Pulmonary artery endothelial cell (primary cell): ENCODE data around the gene FOXC1. TPM values are rescaled to one million over a fixed set of nuclear protein-coding genes. Genes with fewer than 3 reads are reported as not detected.

ENCODE experiments used
- DNase-seq: peaks from one replicate; pipeline ENCODE4 v3.0.0-alpha.2; 2011; ENCODE audit warnings: low read depth, low spot score
- total RNA-seq: library from RNA; depleted of rRNA; stranded (reverse); fragments of >200 nt; gene quantifications from 2 replicates; pipeline ENCODE4 v1.2.3, GENCODE V29; 2014

Gene FOXC1
- total RNA-seq, 1 donor from 2014 or later = 13.8 TPM

DNA sequence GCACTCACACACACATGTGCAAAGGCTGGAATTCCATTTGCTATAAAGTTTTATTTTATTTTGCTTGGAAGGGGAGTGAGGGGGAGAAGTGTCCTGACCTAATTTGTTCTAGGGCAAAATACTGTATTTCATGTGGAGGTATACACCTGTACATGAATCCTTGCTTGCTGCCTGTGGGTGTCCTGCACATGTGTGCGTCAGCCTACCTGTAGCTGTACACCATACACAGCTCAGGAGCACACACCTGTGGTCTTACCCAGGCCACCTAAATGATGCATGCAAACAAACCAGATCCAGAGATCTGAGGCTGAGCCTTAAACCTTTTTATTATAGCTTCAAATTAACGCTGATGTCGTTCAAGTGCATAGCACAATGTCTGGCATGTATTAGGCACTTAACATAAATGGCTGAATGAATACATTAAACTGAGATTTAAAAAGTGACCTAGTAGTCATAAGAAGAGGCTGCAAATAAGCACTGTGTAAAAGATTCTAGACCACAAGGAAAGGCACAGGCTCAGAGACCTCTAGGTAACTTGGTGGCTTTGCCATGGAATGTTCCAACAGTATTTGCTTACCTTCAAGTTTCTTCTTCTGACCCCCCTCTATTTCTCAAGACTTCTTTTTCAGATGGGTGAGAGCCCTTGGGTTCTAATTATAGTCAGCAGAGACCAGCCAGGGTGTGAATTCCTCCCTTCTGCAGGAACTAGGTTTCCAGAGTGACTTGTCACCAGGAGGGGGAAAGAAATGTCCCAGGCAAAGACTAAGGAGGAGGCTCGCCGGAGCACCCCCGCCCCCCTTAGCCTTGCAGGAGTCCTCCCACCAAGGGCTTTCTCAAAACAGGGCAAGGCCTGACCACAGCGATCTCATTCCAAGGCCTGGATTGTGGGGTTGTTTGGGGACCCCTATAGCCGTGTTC is 13.4 kb downstream of the FOXC1 start:
- DNase-seq = no peak

- DNase-seq = no peak
Measured at GRCh38 chr6:1623769-1624057, 14.0 kb downstream of the FOXC1 start.

- no peak for DNase-seq
Measured at GRCh38 chr6:1624058-1624850, 14.5 kb downstream of the FOXC1 start.

GRCh38 chr6:1624851-1625781 is 15.4 kb downstream of the FOXC1 start:
- DNase-seq = no peak

DNA sequence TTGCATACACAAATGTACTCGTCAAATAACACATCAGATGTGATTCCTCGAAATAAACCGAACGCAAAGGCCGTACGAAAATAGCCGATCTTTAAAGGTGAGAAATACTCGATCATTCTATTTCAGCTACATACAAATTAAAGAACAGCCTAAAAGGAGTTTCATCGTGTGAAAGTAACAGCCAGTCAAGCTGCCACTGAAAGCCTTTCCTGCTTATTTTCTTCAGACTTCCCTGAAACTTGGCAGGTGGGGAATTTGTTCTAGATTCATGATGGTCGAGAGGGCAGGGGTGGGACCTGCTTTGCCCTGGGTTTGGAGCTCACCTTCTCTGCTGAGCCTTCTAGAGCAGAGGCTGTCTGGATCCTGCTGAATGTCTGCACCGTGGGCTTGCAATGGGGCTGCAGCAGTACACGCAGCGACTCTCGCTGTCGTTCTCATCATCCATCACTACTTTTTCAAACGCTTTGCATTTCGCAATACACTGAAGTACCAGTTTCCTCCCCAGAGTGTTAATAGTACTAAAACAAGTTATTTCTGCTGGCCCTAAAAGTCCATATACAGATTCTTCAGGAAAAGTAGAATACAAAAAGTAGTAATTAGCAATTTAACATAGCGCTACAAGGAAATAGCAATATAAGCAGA is 16.2 kb downstream of the FOXC1 start:
- no peak for DNase-seq

DNA sequence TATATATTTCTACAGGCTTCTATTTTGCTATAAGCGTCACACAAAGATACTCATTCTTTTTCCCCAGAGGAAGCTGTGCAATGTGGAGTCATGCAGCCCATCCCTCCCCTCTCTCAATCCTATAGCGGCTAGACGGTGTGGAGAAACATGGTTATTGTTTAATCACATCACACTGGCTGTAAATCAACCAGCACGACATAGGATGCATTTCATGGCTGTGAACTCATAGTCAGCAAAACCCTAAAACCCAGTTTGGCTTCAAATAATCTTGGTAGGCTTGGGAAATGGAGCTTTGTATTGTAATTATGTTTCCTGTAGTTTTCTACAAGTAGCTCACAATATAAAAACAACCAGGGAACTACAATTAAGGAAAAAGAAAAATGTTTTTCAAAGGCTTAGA is 16.8 kb downstream of the FOXC1 start:
- no peak for DNase-seq

DNA sequence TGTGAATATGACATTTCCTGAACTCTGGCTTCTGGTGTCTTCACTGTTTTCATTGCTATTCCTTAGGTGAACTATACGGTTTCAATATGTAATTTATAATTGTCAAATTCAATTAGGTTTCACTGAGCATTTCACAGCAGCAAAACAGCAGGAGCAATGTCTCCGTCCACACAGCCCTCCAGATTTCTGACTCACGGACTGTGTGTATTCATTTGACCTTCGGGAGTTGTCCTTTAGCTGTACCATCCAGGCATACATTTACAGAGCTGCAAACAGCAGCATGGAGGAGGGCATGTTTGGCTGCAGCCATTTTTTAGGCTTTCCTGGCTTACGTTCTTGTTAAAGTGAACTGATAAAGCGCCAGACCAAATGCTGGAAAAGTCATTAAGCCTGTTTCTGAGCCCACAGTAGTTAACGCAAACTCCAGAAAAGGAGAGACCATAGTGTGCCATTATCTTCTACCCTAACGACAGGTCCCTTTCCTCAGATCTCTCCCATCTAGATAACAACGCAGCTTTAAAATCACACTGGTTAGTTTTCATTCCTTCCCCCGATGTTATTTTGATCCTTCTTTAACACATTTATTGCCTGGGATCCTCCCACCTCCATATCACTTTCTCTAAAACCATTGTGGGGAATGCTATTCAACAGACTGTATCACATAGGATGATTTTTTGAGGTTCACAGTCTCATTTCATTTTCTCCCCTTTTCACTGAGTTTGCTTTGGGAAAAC is 18.3 kb downstream of the FOXC1 start:
- DNase-seq = no peak

DNA sequence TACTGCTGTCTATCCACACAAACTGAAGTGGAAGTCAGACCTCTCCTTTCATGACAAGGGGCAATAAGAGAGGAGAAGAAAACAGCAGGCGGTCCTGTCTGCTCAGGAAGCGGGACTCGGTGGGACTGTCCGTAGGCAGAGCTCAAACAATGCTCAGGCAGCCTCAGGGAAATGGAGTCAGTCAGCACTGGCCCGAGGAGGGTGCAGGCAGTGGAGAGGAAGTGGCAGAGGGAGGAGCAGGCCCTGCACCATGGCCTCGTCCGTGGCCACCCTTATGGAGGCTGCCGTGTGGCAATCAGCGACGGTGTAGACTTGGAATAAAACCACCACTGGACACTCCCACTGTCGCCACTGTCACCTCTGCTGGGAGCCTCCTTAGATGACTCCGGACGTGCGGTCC is 19.6 kb downstream of the FOXC1 start:
- no peak for DNase-seq

- DNase-seq = no peak
Measured at GRCh38 chr6:1630212-1630770, 20.6 kb downstream of the FOXC1 start.

- DNase-seq = no peak
Measured at GRCh38 chr6:1630771-1631217, 21.1 kb downstream of the FOXC1 start.

DNA sequence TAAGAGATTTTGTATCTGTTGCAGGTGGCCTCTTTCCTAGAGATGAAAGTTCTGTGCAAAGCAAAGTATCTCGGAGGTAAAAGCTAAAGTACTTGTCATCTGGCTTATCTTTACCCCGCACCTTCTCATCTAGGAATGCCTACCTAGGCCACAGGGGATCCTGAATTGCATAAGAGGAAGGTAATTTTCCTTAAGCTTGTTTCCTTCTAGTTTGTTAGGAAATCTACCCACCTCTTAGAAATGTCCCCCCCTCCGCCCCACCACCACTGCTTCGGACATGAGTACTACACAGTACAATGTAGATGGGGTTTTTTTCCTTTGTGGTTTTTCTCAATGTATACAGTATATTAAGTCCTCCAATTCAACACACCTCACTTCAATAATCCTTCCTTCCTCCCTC is 21.5 kb downstream of the FOXC1 start:
- DNase-seq = no peak

DNA sequence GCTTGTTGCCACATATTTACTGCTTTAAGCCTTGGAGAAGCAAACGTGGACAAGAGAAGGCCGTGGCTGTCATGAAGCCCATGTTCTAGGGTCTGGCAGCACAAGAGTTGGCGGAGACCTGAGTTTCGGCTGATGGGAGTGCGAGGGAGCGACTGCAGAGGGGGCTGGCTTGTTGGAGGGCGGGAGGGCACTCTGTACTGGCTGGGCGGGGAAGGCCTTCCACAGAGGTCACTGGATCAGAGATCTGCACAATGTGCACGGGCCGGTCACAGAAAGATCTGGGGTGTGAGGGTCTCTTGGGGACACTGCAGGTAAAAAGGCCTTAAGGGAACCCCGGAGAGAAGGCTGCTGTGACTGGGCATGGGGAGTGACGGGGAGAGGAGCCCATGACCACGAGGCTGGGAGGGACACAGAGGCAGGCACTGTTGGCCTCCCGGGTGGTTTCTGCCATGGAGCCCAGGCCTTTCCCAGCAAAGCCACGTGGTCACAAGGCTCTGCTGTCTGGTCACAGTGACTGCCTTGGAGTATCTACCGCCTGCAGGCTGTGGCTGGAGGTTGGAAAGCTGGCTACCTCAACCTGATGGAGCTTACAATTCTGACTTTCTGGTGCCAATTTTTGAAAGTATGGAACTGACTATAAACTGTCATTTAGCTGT is 23.8 kb downstream of the FOXC1 start:
- DNase-seq = no peak

DNA sequence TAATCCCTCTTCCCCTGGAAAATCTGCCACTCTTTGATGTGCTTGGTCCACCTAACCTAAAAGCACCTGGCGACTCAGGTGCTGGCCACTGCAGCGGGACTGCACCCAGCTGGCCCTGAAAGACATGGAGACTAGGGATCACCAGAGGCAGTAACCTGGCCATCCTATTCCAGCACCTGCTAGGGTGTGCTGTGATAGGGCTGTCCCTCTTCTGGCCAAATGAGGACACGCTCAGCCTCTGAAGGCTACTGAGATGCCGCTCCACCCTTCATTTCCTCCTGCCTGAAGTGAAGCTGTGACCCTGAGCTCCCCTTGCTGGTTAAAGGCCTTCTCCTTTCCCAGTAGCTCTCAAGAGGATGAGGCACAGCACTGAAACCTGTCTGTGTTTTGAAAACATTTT is 24.4 kb downstream of the FOXC1 start:
- no peak for DNase-seq

- DNase-seq = no peak
Measured at GRCh38 chr6:1635305-1636010, 25.7 kb downstream of the FOXC1 start.

- no peak for DNase-seq
Measured at GRCh38 chr6:1636272-1636825, 26.6 kb downstream of the FOXC1 start.

GRCh38 chr6:1636971-1637871 is 27.5 kb downstream of the FOXC1 start:
- no peak for DNase-seq

GRCh38 chr6:1639430-1639829 is 29.7 kb downstream of the FOXC1 start:
- DNase-seq = no peak

GRCh38 chr6:1640476-1640875 is 30.8 kb downstream of the FOXC1 start:
- no peak for DNase-seq
